H9 (cell line): ENCODE measurements around the gene LPGAT1. TPM values are rescaled to one million over a fixed set of nuclear protein-coding genes. Genes with fewer than 3 reads are reported as not detected.

Experiments used
- DNase-seq: peaks from one replicate; pipeline ENCODE4 v3.0.0-alpha.2; 2017
- H2AFZ ChIP-seq: one replicate; pipeline ENCODE4 v1.6.1; 2013; ENCODE audit warnings: mild to moderate bottlenecking, low read length, control low read depth, moderate library complexity
- H2AK5ac ChIP-seq: 2 replicates; pipeline ENCODE4 v1.6.1; 2013; ENCODE audit warnings: low read length, control low read depth, mixed read lengths; ENCODE audit not compliant: insufficient read length
- H2BK120ac ChIP-seq: one replicate; pipeline ENCODE4 v1.6.1; 2013; ENCODE audit warnings: low read depth, mild to moderate bottlenecking, low read length, control low read depth, inconsistent platforms; ENCODE audit not compliant: poor library complexity, severe bottlenecking
- H2BK12ac ChIP-seq: 2 replicates; pipeline ENCODE4 v1.6.1; 2013; ENCODE audit warnings: low read length, control low read depth, mixed read lengths, low read depth; ENCODE audit not compliant: insufficient read length
- H2BK15ac ChIP-seq: 2 replicates; pipeline ENCODE4 v1.6.1; 2013; ENCODE audit warnings: low read depth, low read length, control low read depth
- H2BK20ac ChIP-seq: one replicate; pipeline ENCODE4 v1.6.1; 2013; ENCODE audit warnings: low read depth, mild to moderate bottlenecking, low read length, control low read depth, inconsistent platforms; ENCODE audit not compliant: poor library complexity, severe bottlenecking
- H2BK5ac ChIP-seq: 2 replicates; pipeline ENCODE4 v1.6.1; 2013; ENCODE audit warnings: low read length, control low read depth, mixed read lengths; ENCODE audit not compliant: insufficient read length
- H3K14ac ChIP-seq: 2 replicates; pipeline ENCODE4 v1.6.1; 2013; ENCODE audit warnings: low read length, control low read depth; ENCODE audit not compliant: insufficient read depth
- H3K18ac ChIP-seq: 2 replicates; pipeline ENCODE4 v1.6.1; 2013; ENCODE audit warnings: low read depth, mild to moderate bottlenecking, mixed read lengths, low read length, control low read depth; ENCODE audit not compliant: insufficient read length
- H3K23ac ChIP-seq: 2 replicates; pipeline ENCODE4 v1.6.1; 2013; ENCODE audit warnings: low read length, control low read depth, mixed read lengths, low read depth; ENCODE audit not compliant: insufficient read length
- H3K23me2 ChIP-seq: 2 replicates; pipeline ENCODE4 v1.6.1; 2013; ENCODE audit warnings: low read depth, mild to moderate bottlenecking, mixed read lengths, low read length, control low read depth; ENCODE audit not compliant: insufficient read length, poor library complexity, severe bottlenecking
- H3K27ac ChIP-seq: 2 replicates; pipeline ENCODE4 v1.5.1; 2013; ENCODE audit warnings: low read length, control low read depth, mixed read lengths, low read depth; ENCODE audit not compliant: insufficient read length
- H3K27me3 ChIP-seq: 2 replicates; pipeline ENCODE4 v1.6.1; 2013; ENCODE audit warnings: low read length, control low read depth, inconsistent platforms; ENCODE audit not compliant: insufficient read depth
- H3K4ac ChIP-seq: 2 replicates; pipeline ENCODE4 v1.6.1; 2013; ENCODE audit warnings: low read depth, mild to moderate bottlenecking, control low read depth, inconsistent platforms, low read length, moderate library complexity
- H3K4me1 ChIP-seq: 2 replicates; pipeline ENCODE4 v1.6.1; 2013; ENCODE audit warnings: low read length, control low read depth, inconsistent platforms; ENCODE audit not compliant: insufficient read depth
- H3K4me2 ChIP-seq: 2 replicates; pipeline ENCODE4 v1.6.1; 2013; ENCODE audit warnings: low read length, control low read depth, mixed read lengths; ENCODE audit not compliant: insufficient read length, insufficient read depth
- H3K56ac ChIP-seq: 2 replicates; pipeline ENCODE4 v1.6.1; 2013; ENCODE audit warnings: low read depth, mild to moderate bottlenecking, mixed read lengths, low read length, control low read depth; ENCODE audit not compliant: insufficient read length
- H3K79me1 ChIP-seq: 2 replicates; pipeline ENCODE4 v1.6.1; 2013; ENCODE audit warnings: low read depth, mild to moderate bottlenecking, moderate library complexity, low read length, control low read depth, inconsistent platforms; ENCODE audit not compliant: insufficient read depth, poor library complexity, severe bottlenecking
- H3K79me2 ChIP-seq: 2 replicates; pipeline ENCODE4 v1.6.1; 2013; ENCODE audit warnings: low read length, control low read depth, inconsistent platforms; ENCODE audit not compliant: insufficient read depth
- H3K9ac ChIP-seq: 2 replicates; pipeline ENCODE4 v1.6.1; 2013; ENCODE audit warnings: low read length, control low read depth, mixed read lengths; ENCODE audit not compliant: insufficient read length; ENCODE audit errors: extremely low read depth
- H3K9me3 ChIP-seq: one replicate; pipeline ENCODE4 v1.6.1; 2013; ENCODE audit warnings: low read depth, low read length, inconsistent platforms; ENCODE audit not compliant: control insufficient read depth
- H3T11ph ChIP-seq: one replicate; pipeline ENCODE4 v1.6.1; 2013; ENCODE audit warnings: mild to moderate bottlenecking, low read length, control low read depth, inconsistent platforms
- H4K20me1 ChIP-seq: one replicate; pipeline ENCODE4 v1.6.1; 2013; ENCODE audit not compliant: control insufficient read depth, insufficient read length, insufficient read depth
- H4K5ac ChIP-seq: 2 replicates; pipeline ENCODE4 v1.6.1; 2013; ENCODE audit warnings: low read depth, mild to moderate bottlenecking, mixed read lengths, low read length, control low read depth; ENCODE audit not compliant: insufficient read length
- H4K8ac ChIP-seq: replicated peaks from 2 replicates; pipeline ENCODE4 v1.6.1; 2013; ENCODE audit warnings: low read length, control low read depth, mixed read lengths, low read depth; ENCODE audit not compliant: insufficient read length
- H4K91ac ChIP-seq: 2 replicates; pipeline ENCODE4 v1.6.1; 2013; ENCODE audit warnings: low read depth, mild to moderate bottlenecking, moderate library complexity, mixed read lengths, low read length, control low read depth; ENCODE audit not compliant: insufficient read length
- H3K27ac Mint-ChIP-seq, 3 experiments: 2 replicates in 2 of 3; 3 replicates in 1 of 3; pipeline ENCODE4 v1.8.0; 2020 to 2021; ENCODE audit warnings: mixed read lengths in 3 of 3, mild to moderate bottlenecking in 1 of 3, moderate library complexity in 1 of 3
- H3K27me3 Mint-ChIP-seq: 2 replicates; pipeline ENCODE4 v1.8.0; 2021; ENCODE audit warnings: low read depth, mild to moderate bottlenecking, moderate library complexity, mixed read lengths
- H3K36me3 Mint-ChIP-seq, 3 experiments: 2 replicates in 2 of 3; 3 replicates in 1 of 3; pipeline ENCODE4 v1.8.0; 2020 to 2021; ENCODE audit warnings: low read depth in 3 of 3, mixed read lengths in 3 of 3; ENCODE audit not compliant: insufficient read depth in 1 of 3
- H3K4me1 Mint-ChIP-seq, 2 experiments: 2 replicates each; pipeline ENCODE4 v1.8.0; 2020; ENCODE audit warnings: mixed read lengths in 2 of 2
- H3K4me3 Mint-ChIP-seq, 2 experiments: 2 replicates in 1 of 2; 3 replicates in 1 of 2; pipeline ENCODE4 v1.8.0; 2020 to 2021; ENCODE audit warnings: mild to moderate bottlenecking in 2 of 2, mixed read lengths in 2 of 2, moderate library complexity in 1 of 2
- H3K9me3 Mint-ChIP-seq, 2 experiments: 2 replicates in 1 of 2; 3 replicates in 1 of 2; pipeline ENCODE4 v1.8.0; 2020; ENCODE audit warnings: mild to moderate bottlenecking in 2 of 2, mixed read lengths in 2 of 2, moderate library complexity in 1 of 2
- WGBS: extraction: QIAGEN DNeasy Blood & Tissue Kit; methylation state at CpG from one replicate; pipeline ENCODE4 v1.1.7; 2013; ENCODE audit warnings: missing lambda C conversion rate, low lambda C conversion rate, mixed read lengths; ENCODE audit not compliant: insufficient read length; ENCODE audit errors: extremely low coverage; 5-methylcytosine and 5-hydroxymethylcytosine counted together
- total RNA-seq: library from RNA; stranded (reverse); gene quantifications from 2 replicates; pipeline ENCODE4 v1.2.1, GENCODE V29; 2021
- TF ChIP-seq, protein P1 (sequence below): fragments of 200-600 bp; sonication (generic); conservative IDR thresholded peaks from 3 replicates; pipeline ENCODE4 v1.8.0; 2021; ENCODE audit warnings: antibody characterized with exemption, mild to moderate bottlenecking

LPGAT1 gene
- total RNA-seq, 1 experiment from 2014 or later: 12.2 TPM

DNA sequence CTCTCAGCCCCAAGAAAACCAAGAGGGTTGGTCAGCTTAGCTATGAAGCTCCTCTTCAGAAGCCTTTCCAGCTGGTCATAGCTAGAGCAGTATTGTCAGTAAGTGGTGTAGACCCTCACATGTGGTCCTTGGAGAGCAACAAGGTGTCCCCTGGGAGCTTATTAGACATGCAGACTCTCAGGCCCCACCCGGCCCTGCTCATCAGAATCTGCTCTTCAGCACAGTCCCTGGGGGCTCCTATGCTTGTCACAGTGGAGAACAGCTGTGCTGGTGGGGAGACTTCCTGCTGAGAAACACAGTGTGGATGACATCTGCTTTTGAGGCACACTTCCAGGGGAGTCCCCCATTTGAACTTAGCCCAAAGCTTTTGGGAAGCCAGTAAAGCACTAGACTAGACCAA lies 133.2 kb downstream of the LPGAT1 start:
- WGBS: no CpG with 5 or more reads among the region's 1 CpG
- Histone ChIP-seq H3K9me3 (no peaks in the 10 kb centered on the region), H3K23me2 (peaks cover 11% of the 10 kb centered on the region), H2BK15ac (no peak overlapping the region), H3K23ac (no peak overlapping the region), H2AFZ (no peak overlapping the region), H3K79me1 (no peaks in the 10 kb centered on the region), H3K18ac (no peak overlapping the region), H3K4me2 (no peak overlapping the region), H2AK5ac (no peak overlapping the region), H2BK5ac (no peak overlapping the region), H4K20me1 (no peaks in the 10 kb centered on the region), H4K91ac (no peak overlapping the region), H3K27me3 (no peaks in the 10 kb centered on the region; the same call in 1 of the 2 replicates), H3K79me2 (no peaks in the 10 kb centered on the region), H3K4ac (no peak overlapping the region), H2BK12ac (no peak overlapping the region), H4K5ac (no peak overlapping the region), H3K4me1 (no peaks in the 10 kb centered on the region), H3K14ac (no peak overlapping the region), H3K27ac (no peak overlapping the region), H2BK120ac (no peak overlapping the region), H2BK20ac (no peak overlapping the region), H3K56ac (no peak overlapping the region), H3T11ph (no peak overlapping the region), H4K8ac (no peak overlapping the region), H3K9ac (no peak overlapping the region)
- H3K4me3 Mint-ChIP-seq: no peak overlapping the region
- no peak for DNase-seq
- peaks cover 4 to 5% of the 10 kb centered on the region in 2 experiments; a peak in 3 of 4 replicates for H3K4me1 Mint-ChIP-seq
- TF ChIP-seq, protein P1, sequence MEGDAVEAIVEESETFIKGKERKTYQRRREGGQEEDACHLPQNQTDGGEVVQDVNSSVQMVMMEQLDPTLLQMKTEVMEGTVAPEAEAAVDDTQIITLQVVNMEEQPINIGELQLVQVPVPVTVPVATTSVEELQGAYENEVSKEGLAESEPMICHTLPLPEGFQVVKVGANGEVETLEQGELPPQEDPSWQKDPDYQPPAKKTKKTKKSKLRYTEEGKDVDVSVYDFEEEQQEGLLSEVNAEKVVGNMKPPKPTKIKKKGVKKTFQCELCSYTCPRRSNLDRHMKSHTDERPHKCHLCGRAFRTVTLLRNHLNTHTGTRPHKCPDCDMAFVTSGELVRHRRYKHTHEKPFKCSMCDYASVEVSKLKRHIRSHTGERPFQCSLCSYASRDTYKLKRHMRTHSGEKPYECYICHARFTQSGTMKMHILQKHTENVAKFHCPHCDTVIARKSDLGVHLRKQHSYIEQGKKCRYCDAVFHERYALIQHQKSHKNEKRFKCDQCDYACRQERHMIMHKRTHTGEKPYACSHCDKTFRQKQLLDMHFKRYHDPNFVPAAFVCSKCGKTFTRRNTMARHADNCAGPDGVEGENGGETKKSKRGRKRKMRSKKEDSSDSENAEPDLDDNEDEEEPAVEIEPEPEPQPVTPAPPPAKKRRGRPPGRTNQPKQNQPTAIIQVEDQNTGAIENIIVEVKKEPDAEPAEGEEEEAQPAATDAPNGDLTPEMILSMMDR: no peak
- no peak overlapping the region for H3K27ac Mint-ChIP-seq
- peaks cover 34% of the 10 kb centered on the region for H3K27me3 Mint-ChIP-seq
- peaks cover 0 to 2% of the 10 kb centered on the region in 2 experiments; a peak in 1 of 5 replicates for H3K9me3 Mint-ChIP-seq
- H3K36me3 Mint-ChIP-seq: no peaks in the 10 kb centered on the region; a peak in 1 of 7 replicates
